Mammary epithelial cell (primary cell): ENCODE data around the gene ZNF497.

ENCODE experiments used
- EZH2 ChIP-seq: IDR thresholded peaks from 2 replicates; pipeline ENCODE4 v1.6.1; 2012; ENCODE audit warnings: low read length, inconsistent platforms, borderline replicate concordance
- TF ChIP-seq, protein P1 (sequence below), 2 donors: IDR thresholded peaks in 1 of 2; conservative IDR thresholded peaks in 1 of 2; 2 replicates each; pipeline ENCODE4 v1.5.1; 2011 to 2012; ENCODE audit warnings: inconsistent platforms in 2 of 2, low read length in 2 of 2, mild to moderate bottlenecking in 2 of 2, control low read depth in 1 of 2, low read depth in 1 of 2; ENCODE audit not compliant: insufficient read depth in 1 of 2; ENCODE audit errors: extremely low read depth in 1 of 2

DNA sequence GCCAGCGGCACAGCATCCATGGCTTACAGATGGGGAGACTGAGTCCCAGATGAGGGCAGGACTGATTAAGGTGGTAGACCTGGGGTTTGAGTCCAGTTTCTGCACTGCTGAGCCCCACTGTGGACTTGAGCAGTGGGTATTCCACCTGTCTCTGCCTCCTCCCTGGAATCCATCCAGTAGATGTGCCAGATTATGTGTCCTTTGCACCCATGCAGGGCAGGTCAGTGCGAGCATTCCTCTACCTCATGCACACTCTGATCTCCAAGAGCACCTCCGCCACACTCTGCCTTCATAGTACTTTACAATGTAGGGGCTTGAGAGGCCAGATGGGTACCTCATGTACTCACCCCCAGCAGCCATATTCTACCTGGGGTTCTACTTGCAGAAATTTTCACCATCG, 25.7 kb downstream of the ZNF497 start:
- TF ChIP-seq, protein P1, sequence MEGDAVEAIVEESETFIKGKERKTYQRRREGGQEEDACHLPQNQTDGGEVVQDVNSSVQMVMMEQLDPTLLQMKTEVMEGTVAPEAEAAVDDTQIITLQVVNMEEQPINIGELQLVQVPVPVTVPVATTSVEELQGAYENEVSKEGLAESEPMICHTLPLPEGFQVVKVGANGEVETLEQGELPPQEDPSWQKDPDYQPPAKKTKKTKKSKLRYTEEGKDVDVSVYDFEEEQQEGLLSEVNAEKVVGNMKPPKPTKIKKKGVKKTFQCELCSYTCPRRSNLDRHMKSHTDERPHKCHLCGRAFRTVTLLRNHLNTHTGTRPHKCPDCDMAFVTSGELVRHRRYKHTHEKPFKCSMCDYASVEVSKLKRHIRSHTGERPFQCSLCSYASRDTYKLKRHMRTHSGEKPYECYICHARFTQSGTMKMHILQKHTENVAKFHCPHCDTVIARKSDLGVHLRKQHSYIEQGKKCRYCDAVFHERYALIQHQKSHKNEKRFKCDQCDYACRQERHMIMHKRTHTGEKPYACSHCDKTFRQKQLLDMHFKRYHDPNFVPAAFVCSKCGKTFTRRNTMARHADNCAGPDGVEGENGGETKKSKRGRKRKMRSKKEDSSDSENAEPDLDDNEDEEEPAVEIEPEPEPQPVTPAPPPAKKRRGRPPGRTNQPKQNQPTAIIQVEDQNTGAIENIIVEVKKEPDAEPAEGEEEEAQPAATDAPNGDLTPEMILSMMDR (conservative IDR thresholded peaks at IDR 0.05 in 1 of 2, IDR thresholded peaks at IDR 0.05 in 1 of 2; ENCODE audit: extremely low read depth in 1 of 2, insufficient read depth in 1 of 2, low read depth in 1 of 2, low read length in 2 of 2): no peak
- TF ChIP-seq EZH2: no peak
